NCI-H524 (cell line): ENCODE measurements around the gene FMO2.
"Not testable (repeated sequence)": the region's sequence is repeated elsewhere in the genome, so short reads cannot be mapped to it uniquely, and the experiment has no call there.

Experiments
- DNase-seq, 2 experiments: peaks; one replicate each; lab custom pipeline; 2025; lab: John Stamatoyannopoulos, UW

FMO2 gene

DNA sequence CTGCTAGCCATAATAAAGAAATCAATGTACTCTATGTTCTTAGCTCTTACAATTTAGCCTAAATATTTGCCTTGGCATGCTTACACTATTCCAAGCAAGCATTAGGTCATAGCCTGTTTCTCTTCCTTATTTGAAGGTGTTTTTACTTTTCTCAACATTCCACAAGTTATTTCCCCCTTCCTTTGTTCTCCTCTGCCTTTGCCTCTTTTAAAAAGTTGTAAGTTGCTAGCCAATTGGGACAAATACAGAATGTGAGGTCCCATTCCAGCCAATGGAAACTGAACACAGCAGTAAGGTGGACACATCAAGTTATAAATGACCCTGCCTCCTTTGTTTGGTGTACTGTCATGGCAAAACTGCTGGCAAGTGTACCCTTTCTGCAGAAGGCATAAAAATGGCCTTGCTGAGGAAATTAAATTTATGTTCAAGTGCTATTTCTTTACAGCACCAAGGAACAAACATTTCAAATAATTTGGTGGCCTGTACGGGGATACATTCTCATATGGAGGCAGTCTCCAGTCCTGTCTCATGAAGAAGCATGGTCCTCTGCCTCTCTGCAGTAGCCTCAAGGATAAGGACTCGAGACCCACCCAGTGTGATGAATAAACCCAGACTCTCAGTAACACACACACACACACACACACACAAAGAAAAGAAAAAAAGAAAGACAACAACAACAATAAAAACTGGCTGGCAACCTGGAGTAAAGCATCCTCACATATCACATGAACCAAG is 34.4 kb downstream of the FMO2 start:
- DNase-seq = no peak

DNA sequence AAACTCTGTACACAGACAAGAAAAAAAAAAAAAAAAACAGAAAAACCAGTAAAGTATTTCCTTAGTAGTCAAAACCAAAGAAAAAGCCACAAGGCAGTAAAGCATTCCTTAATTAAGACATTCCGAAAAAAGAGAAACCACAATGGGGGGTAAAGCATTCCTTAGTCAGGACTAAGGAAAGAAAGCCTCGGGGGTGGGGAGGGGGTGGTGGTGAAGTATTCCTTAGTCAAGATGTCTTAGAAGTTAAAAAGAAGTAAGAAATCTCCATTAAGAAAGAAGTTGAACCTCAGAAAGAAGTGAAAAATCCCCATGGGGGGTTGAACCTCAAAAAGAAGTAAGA is 35.0 kb downstream of the FMO2 start:
- DNase-seq = no peak

DNA sequence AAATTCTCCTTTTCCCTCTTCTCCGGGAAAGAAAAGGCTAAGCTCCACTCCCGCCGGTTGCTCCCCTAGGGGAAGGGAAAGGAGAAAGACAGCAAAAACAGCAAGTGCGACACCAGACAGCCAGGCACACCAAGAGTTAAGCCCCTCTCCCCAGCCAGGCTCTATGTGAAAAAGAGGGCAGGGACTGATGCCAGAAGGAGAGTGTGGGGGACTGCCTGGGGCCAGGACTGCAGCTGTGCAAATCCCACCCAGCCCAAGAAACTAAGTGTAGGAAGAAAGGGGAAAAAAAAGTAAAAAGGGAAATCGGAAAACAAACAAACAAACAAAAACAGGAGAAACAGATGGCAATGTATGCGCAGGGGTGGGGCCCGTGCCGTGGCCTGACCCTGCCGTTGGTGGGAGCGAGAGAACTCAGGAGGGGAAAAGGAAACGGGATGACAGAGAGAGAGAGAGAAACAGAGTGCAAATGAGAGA is 35.5 kb downstream of the FMO2 start:
- no peak for DNase-seq

DNA sequence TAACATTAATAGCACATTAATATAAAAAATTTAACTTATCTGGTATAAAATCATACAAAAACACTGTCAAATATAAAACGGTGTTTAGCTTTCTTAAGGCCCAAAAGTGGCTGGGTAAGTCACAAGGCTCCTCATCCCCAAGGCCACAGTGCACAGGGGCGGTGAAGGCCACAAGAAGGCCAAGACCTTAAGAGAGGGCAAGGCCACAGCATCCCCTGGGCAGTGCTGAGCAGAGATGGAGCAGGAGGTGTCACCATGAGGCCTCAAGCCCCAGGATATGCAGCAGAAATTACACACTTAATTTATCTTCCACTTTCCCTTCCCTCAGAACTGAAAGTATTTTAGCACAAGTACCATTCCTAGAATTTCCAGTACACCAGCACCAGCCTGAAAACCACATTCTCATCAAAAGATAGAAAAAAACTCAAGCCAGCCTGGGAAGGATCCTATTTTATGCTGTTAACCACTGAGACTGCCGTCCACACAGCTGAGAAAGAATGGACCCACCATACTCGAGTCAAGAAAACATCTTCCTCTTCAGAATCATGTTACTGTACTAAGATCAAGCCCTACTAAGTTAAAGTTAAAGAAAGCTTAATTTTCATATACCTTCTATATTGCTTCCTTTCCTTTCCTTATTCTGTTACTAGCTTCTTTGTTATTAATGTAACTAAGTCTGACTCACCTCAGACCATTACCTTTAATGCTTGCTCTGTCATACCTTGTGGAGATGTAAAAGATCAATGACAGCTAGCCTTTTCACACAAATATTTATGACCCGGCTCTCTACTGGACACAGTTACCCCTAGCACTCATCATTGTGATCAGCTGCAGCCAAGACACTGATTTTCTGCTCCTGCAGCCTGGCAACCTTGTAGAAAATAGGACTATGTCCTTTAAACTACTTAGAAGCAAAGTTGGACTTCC is 36.8 kb downstream of the FMO2 start:
- no peak for DNase-seq

DNA sequence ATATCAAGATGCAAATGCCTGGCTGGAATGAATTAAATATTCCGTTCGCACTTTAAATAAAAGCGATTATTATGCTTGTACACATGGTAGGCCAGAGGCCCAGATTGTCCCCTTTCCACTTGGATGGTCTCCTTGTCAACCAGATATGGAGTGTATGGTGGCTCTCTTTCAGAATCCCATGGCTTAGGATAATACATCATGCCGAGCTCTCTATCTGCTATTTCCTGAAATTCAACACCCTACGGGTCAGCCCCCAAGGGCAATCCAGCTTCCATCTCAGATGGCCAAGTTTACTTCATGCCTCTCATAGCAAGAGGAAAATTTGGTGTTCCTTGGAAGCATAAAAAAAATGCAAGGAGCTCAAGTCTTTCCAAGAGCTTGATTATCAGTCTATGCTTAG is 37.8 kb downstream of the FMO2 start:
- DNase-seq = no peak

DNA sequence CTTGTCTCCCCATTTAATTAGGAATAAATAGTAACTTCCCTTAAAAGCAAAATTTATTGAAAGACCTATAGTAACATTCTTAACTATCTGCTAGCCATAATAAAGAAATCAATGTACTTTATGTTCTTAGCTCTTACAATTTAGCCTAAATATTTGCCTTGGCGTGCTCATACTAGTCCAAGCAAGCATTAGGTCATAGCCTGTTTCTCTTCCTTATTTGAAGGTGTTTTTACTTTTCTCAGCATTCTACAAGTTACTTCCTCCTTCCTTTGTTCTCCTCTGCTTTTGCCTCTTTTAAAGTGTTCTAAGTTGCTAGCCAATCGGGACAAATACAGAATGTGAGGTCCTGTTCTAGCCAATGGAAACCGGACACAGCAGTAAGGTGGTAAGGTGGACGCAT is 39.2 kb downstream of the FMO2 start:
- not testable (repeated sequence) for DNase-seq

DNA sequence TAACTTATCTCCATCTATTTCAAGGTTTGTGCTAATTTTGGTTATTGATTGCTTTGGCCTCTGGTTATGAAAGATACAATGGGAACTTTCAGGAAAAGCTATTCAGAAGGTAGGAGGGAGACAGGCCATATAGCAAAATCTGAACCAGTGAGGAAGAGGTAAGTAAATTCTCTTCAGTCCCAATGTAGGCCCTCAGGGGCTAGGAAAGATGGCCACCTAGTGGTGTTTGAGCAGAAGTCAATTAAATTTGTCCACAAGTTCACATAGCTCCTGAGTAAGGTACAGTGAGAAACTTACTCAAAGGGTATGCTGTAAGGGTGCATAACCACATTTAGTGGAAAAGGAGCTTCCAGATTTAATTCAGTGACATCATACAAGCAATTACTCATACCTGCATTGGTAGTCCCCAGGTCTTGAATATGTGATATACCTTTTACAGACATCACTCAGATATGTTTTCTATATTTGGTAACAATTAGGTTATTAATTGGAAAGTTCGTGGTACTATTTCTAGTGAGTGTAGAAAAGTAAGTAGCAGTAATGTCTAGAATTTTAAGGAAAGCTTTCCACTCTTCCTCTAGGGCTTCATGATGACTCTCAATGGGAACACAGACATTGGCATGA is 41.8 kb downstream of the FMO2 start:
- peak; percentile 45 to 73 for DNase-seq

DNA sequence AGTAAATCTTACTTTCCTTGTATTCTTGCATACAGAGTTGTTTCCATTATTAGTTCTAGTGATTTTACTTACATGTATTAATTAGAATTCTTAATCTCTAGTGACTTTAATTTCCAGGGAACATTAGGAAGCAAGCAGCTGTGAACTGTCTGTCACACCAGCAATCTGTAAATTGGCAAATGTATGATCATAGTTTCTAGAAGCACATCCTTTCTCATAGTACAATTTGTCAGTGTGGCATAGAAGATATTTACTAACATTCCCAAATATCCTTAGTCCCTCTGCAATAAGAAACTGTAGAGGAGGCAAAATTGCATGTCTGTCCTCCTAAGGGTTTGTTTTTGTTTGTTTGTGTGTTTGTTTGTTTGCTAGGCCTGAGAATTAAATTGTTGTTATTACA is 46.2 kb downstream of the FMO2 start:
- no peak for DNase-seq

DNA sequence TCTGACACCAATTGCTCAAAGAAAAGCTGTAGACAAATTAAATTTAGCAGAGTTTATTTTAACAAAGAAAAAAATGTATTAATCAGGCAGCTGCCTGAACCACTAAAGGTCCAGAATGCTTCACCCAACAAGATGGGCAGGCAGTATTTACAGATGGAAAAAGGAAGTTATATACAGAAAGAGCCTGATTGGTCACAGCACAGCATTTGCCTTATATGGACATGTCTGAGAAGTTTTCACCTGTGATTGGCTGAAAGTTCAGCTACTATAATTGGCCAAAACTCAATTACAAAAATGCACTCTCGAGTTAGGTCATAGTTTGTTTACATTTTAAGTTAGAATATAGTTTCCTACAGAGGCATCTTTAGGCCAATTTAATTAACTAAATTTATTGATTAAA is 48.1 kb downstream of the FMO2 start:
- DNase-seq = no peak

DNA sequence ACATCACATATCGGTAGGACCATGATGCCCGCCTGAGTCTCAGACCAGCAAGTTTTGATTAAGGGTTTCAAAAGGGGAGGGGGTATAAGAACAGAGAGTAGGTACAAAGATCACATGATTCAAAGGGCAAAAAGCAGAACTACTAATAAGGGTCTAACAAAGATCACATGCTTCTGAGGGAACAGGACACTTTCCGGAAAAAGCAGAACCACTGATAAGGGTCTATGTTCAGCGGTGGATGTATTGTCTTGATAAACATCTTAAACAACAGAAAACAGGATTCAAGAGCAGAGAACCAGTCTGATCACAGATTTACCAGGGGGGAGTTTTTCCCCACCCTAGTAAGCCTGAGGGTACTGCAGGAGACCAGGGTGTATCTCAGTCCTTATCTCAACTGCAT is 51.1 kb downstream of the FMO2 start:
- DNase-seq = not testable (repeated sequence)

DNA sequence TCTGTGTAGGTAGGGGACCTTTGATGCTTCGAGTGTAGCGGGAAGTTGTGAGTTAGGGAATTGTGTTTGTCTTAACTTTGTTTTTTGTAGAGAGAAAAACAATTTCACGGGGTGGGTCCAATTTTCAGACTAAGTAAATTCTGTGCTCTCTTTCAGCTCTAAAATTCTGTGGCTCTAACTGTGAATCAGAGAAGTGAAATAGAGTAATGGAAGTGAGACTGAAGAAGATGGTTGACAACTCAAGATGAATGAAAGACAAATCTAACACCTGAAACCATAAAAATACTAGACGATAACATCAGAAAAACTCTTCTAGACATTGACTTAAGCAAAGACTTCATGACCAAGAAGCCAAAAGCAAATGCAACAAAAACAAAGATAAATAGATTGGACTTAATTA is 58.8 kb downstream of the FMO2 start:
- no peak for DNase-seq

DNA sequence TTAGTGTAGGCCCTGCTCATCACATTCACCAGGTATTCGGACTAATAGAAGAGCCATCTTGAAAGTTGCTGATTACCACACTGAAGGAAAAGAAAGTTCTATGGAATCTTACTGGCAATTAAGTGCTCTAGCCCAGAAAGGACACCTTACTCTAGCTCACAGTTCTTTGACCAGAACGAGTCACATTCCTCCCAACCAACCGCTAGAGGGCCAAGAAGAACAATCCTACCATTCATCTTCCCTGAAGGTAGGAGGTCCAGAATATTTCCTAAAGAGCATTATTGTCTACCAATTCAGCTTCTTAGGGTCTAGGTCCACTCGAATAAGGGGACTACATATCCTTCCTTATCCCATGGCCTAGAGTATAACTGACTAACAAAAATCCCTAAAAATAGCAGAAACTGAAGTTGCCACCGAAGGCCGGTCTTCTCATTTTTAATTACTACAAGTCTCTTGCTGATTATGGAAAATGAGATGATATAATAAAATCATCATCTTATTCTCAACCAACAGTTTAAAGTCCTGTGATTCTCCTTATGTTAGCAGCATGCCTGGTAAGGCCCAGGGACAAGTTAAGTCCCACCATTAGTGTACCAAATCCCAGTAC is 60.5 kb downstream of the FMO2 start:
- peak in 1 of 2 experiments; percentile 30 for DNase-seq

DNA sequence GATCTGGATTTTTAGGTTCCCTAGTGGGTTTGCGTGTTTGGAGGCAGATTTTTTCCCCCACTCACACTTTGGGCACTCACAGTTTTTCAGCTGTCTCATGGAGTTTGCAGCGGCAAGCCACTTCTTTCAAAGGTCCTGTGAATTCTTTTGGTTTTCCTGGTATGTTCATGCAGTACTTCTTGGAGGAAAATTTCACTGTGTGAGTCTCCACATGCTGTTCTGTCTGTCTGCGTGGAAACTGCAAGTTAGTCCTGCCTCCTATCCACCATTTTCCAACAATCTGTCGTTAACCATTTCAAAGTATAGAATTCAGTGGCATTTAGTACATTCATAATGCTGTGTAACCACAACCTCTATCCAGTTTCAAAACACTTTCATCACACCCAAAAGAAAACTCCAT is 62.4 kb downstream of the FMO2 start:
- DNase-seq = no peak

DNA sequence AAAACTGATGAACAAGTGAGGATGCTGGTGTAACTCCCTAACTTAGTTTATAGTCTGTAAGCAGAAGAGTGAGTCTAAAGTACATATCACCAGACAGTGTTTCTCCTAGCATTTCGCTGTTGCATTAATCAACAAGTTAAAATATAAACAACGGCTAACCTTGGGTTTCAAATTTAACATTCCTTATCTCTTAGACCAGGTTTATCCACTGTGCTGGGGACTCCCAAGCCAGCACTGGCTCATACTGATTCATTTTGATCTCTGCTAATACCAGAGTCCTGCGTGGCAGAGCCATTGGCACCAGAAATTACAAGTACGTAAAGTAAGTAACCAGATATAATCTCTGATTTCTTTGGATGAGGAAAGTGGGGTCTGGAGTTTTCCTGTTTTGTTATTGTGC is 63.2 kb downstream of the FMO2 start, which contains the start of gene FMO1:
Gene FMO1, plus strand, starts transcription at position 193 of the 400 bp plus-strand sequence. CDS start 9,594 bp downstream, outside the sequence.
- no peak for DNase-seq

DNA sequence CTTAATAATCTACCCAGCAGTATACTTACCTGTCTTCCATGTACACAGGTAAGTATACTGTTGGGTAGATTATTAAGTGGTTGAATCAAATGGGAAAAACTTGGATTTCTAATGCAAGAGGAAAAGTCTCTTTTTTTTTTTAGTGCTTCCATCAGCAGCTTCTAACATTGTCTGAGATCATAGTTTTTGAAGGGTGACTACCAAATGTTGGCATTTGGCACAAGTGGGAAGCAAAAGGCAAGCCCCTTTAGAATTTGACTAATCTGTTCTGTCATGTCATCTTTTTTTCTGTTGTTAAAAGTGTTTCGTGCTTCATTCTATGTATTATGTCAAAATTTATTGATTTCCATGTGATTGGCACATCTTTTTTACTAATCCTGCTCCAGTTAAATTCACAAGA is 63.7 kb downstream of the FMO2 start:
- DNase-seq = no peak

DNA sequence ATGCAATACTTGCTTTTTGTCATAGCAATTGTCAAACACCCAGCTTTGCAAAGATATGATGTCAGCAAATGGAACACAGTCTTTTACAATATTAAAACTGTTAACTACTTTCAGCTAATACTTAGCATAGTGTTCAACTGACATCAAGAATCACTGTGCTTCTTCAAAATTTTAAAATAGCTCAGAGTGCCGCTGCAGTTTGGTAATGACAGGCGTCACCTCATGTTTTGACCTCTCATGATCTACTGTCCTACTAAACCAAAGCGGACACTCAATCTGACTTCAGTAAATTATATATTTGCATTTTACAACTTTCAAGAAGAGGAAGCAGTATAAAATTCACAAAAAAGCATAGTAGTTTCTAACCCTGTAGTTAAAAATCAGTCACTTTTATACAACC is 65.2 kb downstream of the FMO2 start:
- no peak for DNase-seq

DNA sequence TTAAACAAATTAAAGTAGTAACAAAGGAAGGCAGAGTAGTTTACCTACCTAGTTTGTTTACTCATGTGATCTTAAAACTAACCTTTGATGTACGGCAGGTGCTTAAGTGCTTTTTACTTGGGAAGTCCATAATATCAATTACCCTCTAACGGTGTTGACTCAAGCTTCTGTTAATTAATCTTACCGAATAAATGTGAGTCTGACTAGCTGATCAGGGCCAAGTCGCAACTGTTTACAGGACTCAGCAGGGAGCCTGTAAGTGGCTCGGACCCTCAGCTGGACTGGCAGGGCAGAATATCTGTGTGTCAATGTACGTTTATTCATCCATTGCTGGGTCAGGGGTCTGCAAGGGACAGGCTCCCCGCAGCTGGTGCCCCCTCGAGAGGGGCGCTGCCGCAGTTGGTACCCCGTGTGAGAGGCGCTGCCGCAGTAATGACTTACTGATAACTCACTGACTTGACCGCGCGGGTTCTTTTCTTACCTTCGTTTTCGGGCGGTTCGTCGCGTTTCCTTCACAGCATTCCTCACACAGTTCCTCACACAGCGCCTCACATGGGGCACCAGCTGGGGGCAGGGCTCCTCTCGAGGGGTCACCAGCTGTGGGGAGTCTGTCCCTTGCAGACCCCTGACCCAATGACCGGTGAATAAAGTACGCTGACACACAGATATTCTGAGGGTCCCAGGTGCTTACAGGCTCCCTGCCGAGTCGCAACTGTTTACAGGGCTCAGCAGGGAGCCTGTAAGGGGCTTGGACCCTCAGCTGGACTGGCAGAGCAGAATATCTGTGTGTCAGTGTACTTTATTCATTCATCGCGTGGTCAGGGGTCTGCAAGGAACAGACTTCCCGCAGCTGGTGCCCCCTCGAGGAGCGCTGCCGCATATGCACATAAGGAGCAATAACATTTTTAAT is 66.2 kb downstream of the FMO2 start:
- peak; percentile 53 to 66 for DNase-seq

DNA sequence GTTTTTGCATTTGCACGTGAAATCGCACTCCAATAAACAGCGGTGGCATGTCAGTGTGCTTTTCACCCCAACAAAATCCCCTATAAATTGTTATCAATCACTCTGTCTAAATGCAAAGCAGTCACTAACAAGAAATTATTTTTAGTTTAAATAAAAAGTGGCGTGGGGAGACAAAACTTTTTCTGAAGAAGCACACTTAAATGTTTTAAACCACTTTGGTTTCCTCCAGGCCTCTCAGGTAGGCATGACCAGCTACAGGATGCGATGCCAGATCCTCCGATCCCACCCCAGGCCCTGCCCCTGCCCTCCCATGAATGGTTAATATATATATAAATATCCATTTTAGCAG is 66.8 kb downstream of the FMO2 start:
- no peak for DNase-seq

DNA sequence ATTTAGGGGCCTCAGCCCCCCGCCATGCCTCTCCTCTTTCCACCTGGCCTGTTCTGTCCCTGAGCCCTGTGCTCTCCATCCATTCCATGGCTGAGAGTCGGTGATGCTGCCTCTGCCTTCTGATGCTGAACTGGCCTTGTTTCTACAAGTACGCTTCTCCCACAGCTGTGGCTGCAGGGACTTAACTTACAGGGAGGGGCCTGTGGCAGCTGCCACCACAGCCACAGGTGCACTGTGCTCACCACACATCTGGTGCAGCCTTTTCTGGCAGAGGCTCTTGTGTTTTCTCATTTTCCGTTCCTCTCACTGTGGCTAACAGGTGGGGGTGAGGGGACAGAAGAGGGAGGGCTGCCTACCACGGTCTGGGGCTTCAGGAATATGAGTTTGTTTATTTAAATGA is 67.4 kb downstream of the FMO2 start:
- DNase-seq = peak; percentile 58 to 69

DNA sequence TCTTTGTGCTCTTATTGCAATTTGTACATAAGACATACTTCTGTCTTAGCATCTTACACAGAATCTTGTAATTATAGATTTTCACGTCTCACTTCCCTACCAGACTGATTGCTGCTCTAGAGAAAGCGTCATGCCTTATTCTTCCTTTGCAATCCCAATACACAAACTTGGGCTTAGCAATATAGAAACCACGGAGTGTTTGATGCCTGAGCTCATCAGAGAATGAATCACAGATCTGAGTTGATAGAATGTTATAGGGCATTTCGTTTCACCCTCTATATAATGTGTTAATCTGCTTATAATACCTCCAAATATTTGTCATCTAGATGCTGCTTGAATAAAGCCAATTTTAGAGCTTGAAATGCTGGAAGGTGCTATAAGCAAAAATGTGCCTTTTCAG is 69.8 kb downstream of the FMO2 start:
- DNase-seq = no peak

DNA sequence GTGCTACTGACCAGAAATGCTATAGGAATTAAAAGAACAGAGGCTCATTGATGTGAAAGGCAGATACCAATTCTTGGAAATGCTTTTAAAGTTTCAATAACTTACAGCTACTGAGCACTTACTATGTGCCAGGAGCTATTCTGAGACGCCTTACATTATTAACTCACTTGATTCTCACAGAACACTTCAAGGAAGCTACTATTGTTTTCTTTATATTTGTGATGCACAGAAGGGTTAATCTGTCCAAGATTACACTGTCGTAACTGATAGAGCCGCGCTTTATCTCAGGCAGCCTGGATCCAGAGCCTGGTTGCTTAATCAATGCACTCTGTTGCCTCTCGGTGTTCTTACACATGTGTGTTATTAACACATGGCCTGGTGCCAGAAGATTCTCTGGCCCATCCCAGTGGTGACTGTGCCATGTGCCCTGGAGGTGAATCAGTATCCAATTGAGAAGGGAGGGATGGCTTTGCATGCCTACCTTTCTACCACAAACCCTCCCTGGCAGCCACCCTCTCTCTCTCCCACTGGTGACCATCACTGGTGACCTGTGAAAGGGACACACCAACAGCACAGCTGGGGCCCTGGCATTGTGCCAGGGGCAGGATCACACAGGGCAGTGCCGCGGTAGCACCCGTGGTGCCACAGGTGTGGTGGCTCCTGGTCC is 72.0 kb downstream of the FMO2 start:
- DNase-seq = no peak
